ENCODE data around the gene PARVG. TPM values are rescaled to one million over a fixed set of nuclear protein-coding genes. Genes with fewer than 3 reads are reported as not detected.

PARVG gene
- polyA plus RNA-seq, 1 experiment = 0.01 TPM

DNA sequence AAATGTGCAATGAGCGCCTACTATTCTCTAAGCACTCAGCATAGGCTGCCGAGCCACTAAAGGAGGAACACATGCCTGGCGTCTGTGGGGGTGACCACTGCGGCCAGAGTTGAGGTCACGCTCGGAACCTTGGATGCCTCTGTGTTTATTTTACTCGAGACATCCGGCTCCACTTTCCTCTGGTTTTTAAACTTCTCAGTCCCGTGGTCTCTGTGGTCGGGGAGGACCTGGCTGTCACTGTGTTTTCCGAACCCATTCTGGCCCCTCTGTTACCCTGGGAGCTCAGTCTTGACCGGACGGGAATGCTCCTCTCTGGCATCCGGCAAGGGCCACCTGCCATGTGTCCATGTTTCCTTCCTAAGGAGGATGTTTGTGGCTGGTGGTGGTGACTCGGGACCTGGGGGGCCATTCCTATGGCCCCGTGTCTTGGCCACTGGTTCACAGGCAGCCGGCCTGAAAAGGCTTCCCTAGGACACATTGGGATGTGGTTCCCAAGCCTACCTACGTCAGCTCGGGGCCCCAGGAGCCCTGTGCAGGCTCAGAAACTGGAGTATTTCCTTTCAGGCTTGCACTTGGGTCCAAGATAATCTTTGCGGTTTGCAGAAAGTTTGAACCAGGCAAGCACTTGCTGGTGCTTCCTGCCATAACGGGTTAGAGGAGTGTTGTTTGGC, 46.7 kb upstream of the PARVG start:
- Histone ChIP-seq H3K4me3 (ENCODE audit: low read depth, low read length) (no peak overlapping the region), H3K27me3 (ENCODE audit: control insufficient read depth, insufficient read depth, low read length) (no peaks in the 10 kb centered on the region), H3K27ac (ENCODE audit: low read depth, low read length) (no peak overlapping the region), H3K9me3 (ENCODE audit: control insufficient read depth, insufficient read depth, low read length) (peaks cover 21% of the 10 kb centered on the region)
- POLR2A ChIA-PET = no interaction called here
- TF ChIP-seq, protein P1, sequence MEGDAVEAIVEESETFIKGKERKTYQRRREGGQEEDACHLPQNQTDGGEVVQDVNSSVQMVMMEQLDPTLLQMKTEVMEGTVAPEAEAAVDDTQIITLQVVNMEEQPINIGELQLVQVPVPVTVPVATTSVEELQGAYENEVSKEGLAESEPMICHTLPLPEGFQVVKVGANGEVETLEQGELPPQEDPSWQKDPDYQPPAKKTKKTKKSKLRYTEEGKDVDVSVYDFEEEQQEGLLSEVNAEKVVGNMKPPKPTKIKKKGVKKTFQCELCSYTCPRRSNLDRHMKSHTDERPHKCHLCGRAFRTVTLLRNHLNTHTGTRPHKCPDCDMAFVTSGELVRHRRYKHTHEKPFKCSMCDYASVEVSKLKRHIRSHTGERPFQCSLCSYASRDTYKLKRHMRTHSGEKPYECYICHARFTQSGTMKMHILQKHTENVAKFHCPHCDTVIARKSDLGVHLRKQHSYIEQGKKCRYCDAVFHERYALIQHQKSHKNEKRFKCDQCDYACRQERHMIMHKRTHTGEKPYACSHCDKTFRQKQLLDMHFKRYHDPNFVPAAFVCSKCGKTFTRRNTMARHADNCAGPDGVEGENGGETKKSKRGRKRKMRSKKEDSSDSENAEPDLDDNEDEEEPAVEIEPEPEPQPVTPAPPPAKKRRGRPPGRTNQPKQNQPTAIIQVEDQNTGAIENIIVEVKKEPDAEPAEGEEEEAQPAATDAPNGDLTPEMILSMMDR (IDR thresholded peaks at IDR 0.05; ENCODE audit: low read depth, low read length) = no peak
- no peak for DNase-seq (ENCODE audit: low read depth, low spot score)
- CTCF ChIA-PET = no interaction called here

DNA sequence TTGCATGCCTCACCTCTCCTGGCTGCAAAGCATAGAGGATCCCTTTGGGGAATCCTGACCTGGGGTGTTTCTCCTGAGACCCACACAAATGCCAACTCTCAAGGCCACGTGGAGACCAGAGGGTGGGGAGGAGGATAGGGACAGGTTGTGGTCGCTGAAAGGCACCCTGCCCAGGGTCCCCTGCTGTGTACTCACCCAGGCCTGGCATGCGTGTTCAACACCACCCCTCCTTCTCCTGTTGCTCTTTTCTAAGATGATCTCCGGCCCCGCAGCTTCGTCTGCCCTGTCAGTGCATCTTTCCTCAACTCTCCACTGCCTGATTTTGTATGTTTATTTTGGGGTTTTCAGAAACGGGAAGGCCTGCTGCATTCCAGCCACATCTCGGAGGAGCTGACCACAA, 44.6 kb upstream of the PARVG start:
- no peak overlapping the region for H3K27ac ChIP-seq (ENCODE audit: low read depth, low read length)
- H3K27me3 ChIP-seq (ENCODE audit: control insufficient read depth, insufficient read depth, low read length) = no peaks in the 10 kb centered on the region
- DNase-seq (ENCODE audit: low read depth, low spot score) = no peak
- peaks cover 21% of the 10 kb centered on the region for H3K9me3 ChIP-seq (ENCODE audit: control insufficient read depth, insufficient read depth, low read length)
- ChIA-PET POLR2A (no interaction called here), CTCF (no interaction called here)
- no peak overlapping the region for H3K4me3 ChIP-seq (ENCODE audit: low read depth, low read length)
- TF ChIP-seq, protein P1 (IDR thresholded peaks at IDR 0.05; ENCODE audit: low read depth, low read length) = no peak

DNA sequence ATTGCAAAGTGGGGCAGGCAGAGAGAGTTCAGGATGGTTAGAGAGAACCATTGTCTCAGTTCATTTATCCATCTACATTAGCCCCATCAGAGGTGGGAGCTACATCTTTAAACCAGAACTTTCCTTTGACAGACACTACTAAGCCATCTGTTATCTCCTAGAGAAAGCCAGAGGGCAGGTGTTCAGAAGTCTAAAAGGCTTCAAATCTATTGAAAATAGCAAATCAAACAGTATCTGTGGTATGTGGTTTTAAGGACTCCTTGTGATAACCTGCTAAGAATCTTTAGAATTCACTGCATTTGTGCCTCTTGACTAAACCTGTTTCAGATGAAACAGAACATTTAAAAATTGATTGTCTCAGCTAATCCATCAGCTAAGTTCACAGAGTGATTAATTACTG, 43.9 kb upstream of the PARVG start:
- Histone ChIP-seq H3K27ac (ENCODE audit: low read depth, low read length) (no peak overlapping the region), H3K4me3 (ENCODE audit: low read depth, low read length) (no peak overlapping the region), H3K27me3 (ENCODE audit: control insufficient read depth, insufficient read depth, low read length) (no peaks in the 10 kb centered on the region), H3K9me3 (ENCODE audit: control insufficient read depth, insufficient read depth, low read length) (peaks cover 21% of the 10 kb centered on the region)
- TF ChIP-seq, protein P1 (IDR thresholded peaks at IDR 0.05; ENCODE audit: low read depth, low read length) = no peak
- ChIA-PET POLR2A (no interaction called here), CTCF (no interaction called here)
- no peak for DNase-seq (ENCODE audit: low read depth, low spot score)

GRCh38 chr22:44137415-44137814, 43.3 kb upstream of the PARVG start:
- H3K4me3 ChIP-seq (ENCODE audit: low read depth, low read length) = no peak overlapping the region
- H3K27me3 ChIP-seq (ENCODE audit: control insufficient read depth, insufficient read depth, low read length) = no peaks in the 10 kb centered on the region
- DNase-seq (ENCODE audit: low read depth, low spot score) = no peak
- POLR2A ChIA-PET = no interaction called here
- CTCF ChIA-PET = no interaction called here
- H3K27ac ChIP-seq (ENCODE audit: low read depth, low read length) = no peak overlapping the region
- peaks cover 21% of the 10 kb centered on the region for H3K9me3 ChIP-seq (ENCODE audit: control insufficient read depth, insufficient read depth, low read length)
- TF ChIP-seq, protein P1 (IDR thresholded peaks at IDR 0.05; ENCODE audit: low read depth, low read length) = no peak

DNA sequence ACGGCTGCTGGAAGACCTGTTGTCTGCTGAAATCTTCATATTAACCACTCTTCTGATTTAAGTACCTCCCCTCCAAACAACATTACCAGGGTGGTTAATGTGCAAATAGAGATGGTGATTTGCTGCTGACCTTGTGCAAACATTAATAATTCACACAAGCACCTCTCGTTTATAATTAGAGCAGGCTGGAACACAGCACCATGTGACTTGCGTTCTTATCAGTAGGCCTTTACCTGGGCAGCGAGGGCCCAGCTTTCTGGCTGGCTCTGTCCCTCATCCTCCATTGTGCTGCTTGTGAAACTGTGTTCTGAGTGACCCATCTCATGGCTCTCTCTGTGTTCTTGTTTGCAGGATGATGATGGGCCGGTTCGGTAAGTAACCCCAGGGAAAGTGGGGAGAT, 41.0 kb upstream of the PARVG start:
- CTCF ChIA-PET = no interaction called here
- TF ChIP-seq, protein P1 (IDR thresholded peaks at IDR 0.05; ENCODE audit: low read depth, low read length) = no peak
- POLR2A ChIA-PET = no interaction called here
- H3K27ac ChIP-seq (ENCODE audit: low read depth, low read length) = no peak overlapping the region
- no peaks in the 10 kb centered on the region for H3K27me3 ChIP-seq (ENCODE audit: control insufficient read depth, insufficient read depth, low read length)
- H3K9me3 ChIP-seq (ENCODE audit: control insufficient read depth, insufficient read depth, low read length) = peaks cover 21% of the 10 kb centered on the region
- H3K4me3 ChIP-seq (ENCODE audit: low read depth, low read length) = no peak overlapping the region
- DNase-seq (ENCODE audit: low read depth, low spot score) = no peak
